Stomach (tissue), 4 donors: ENCODE results near the gene OVCH1.

Source experiments
- POLR2AphosphoS5 ChIP-seq, 3 donors: sonication (generic); formaldehyde crosslinking; IDR thresholded peaks; one replicate each; pipeline ENCODE4 v1.6.1; 2016; ENCODE audit warnings: antibody characterized with exemption in 3 of 3
- TF ChIP-seq, protein P1 (sequence below), 7 experiments: fragments of 450-650 bp in 4 of 7; fragments of 200-600 bp in 3 of 7; sonication (generic) in 3 of 7; IDR thresholded peaks; one replicate each; pipeline ENCODE4 v1.5.1; 2016 to 2019; ENCODE audit warnings: antibody characterized with exemption in 7 of 7, control low read depth in 2 of 7, mild to moderate bottlenecking in 1 of 7

DNA sequence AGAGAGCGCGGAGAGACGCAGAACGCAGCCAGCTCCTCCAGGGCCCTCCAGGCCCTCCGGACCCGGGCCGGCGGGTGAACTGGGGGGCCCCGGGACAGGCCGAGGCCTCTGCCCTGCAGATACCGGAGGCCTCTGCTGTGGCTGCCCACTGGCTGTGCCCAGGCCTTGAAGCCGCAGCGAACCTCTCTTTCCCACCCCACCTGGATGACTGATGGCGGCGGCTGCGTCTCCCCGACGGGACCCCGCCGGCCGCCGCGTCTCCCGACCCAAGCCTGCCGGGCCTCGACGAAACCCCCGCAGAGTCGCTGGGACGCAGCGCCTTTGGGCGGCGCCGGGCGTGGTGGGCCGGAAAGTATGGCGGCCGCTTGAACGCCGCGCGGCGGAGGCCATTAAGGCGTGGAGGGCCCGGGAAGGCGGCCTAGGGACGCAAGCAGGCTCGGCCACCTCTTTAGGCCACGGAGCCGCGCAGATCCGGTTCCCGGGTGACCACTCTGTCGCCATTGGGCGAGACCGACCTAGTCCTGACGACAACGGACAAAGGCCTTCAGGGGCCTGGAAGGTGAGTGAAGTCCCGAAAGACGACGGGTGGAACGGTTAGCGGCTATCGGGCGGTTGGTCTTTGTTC lies 108.1 kb downstream of the OVCH1 start:
- TF ChIP-seq, protein P1, sequence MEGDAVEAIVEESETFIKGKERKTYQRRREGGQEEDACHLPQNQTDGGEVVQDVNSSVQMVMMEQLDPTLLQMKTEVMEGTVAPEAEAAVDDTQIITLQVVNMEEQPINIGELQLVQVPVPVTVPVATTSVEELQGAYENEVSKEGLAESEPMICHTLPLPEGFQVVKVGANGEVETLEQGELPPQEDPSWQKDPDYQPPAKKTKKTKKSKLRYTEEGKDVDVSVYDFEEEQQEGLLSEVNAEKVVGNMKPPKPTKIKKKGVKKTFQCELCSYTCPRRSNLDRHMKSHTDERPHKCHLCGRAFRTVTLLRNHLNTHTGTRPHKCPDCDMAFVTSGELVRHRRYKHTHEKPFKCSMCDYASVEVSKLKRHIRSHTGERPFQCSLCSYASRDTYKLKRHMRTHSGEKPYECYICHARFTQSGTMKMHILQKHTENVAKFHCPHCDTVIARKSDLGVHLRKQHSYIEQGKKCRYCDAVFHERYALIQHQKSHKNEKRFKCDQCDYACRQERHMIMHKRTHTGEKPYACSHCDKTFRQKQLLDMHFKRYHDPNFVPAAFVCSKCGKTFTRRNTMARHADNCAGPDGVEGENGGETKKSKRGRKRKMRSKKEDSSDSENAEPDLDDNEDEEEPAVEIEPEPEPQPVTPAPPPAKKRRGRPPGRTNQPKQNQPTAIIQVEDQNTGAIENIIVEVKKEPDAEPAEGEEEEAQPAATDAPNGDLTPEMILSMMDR (IDR thresholded peaks at IDR 0.05): no peak
- TF ChIP-seq POLR2AphosphoS5 (IDR thresholded peaks at IDR 0.05): no peak
